ENCODE measurements around the gene ALG2. TPM values are rescaled to one million over a fixed set of nuclear protein-coding genes. Genes with fewer than 3 reads are reported as not detected.
"Not testable (repeated sequence)": the region's sequence is repeated elsewhere in the genome, so short reads cannot be mapped to it uniquely, and the experiment has no call there.

The ALG2 gene
- total RNA-seq, 1 experiment from 2014 or later: 39.8 TPM

DNA sequence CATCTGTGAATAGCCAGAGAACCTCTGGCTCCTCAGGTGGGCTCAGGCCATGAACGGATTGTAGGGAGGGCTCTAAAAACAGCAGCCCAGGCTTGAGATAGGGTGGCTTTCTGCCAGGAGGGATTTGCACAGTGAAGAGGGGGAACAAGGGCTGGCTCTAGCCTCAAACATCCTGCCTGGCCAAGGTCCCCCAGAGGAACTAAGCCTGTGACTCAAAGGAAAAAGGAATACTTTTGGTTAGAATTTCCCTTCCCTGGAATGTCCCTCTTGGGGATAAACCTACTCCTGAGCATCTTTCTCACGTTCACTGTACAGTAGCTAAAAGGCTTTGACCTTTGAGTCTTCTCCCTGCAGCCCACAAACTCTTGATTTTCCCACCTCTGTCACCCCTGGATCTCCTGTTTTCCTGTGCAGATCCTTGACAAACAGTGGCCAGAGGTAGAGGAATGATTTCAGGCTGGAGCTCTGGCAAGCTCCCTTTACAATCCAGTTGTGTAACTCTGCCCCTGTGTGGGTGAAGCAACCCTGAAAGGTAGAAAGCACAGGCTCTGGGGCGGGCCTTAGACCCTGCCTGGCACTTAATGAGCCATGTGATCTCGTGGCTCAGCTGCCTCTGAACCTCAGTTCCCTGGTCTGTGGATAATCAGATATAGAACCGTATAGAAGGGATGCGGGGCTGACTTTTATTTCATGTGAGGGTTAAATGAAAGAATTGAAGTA lies 17.8 kb upstream of the ALG2 start:
- DNase-seq: no peak
- H3K27me3 Mint-ChIP-seq (ENCODE audit: insufficient read depth, unreplicated experiment): no peaks in the 10 kb centered on the region
- no peak overlapping the region for H3K4me3 Mint-ChIP-seq (ENCODE audit: unreplicated experiment)
- no peaks in the 10 kb centered on the region for H3K4me1 Mint-ChIP-seq (ENCODE audit: low read depth, unreplicated experiment)
- H3K4me1 ChIP-seq: peaks cover 17% of the 10 kb centered on the region
- no peak overlapping the region for H3K4me3 ChIP-seq (ENCODE audit: low read depth, low read length)
- intact Hi-C loops (cut with micrococcal nuclease; ENCODE audit: unreplicated experiment): no loop called here
- ChIA-PET POLR2A (no interaction called here), CTCF (no interaction called here)
- no TSS peak for BruUV-seq (replicated peaks)
- TF ChIP-seq, protein P1, sequence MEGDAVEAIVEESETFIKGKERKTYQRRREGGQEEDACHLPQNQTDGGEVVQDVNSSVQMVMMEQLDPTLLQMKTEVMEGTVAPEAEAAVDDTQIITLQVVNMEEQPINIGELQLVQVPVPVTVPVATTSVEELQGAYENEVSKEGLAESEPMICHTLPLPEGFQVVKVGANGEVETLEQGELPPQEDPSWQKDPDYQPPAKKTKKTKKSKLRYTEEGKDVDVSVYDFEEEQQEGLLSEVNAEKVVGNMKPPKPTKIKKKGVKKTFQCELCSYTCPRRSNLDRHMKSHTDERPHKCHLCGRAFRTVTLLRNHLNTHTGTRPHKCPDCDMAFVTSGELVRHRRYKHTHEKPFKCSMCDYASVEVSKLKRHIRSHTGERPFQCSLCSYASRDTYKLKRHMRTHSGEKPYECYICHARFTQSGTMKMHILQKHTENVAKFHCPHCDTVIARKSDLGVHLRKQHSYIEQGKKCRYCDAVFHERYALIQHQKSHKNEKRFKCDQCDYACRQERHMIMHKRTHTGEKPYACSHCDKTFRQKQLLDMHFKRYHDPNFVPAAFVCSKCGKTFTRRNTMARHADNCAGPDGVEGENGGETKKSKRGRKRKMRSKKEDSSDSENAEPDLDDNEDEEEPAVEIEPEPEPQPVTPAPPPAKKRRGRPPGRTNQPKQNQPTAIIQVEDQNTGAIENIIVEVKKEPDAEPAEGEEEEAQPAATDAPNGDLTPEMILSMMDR (IDR thresholded peaks at IDR 0.05; ENCODE audit: insufficient read depth in 1 of 2, low read depth in 1 of 2, low read length in 1 of 2, severe bottlenecking in 1 of 2, unreplicated experiment in 1 of 2): no peak
- H3K9me3 ChIP-seq: no peaks in the 10 kb centered on the region
- H3K36me3 Mint-ChIP-seq (ENCODE audit: insufficient read depth, unreplicated experiment): no peaks in the 10 kb centered on the region
- H3K36me3 ChIP-seq (ENCODE audit: control insufficient read depth, insufficient read depth, low read length): no peaks in the 10 kb centered on the region; the same call in 1 of the 2 replicates
- H3K27ac Mint-ChIP-seq (ENCODE audit: unreplicated experiment): no peak overlapping the region
- no peaks in the 10 kb centered on the region for H3K27me3 ChIP-seq (replicated peaks; ENCODE audit: control insufficient read depth, insufficient read depth, low read length)
- H3K9me3 Mint-ChIP-seq (ENCODE audit: unreplicated experiment): no peaks in the 10 kb centered on the region

DNA sequence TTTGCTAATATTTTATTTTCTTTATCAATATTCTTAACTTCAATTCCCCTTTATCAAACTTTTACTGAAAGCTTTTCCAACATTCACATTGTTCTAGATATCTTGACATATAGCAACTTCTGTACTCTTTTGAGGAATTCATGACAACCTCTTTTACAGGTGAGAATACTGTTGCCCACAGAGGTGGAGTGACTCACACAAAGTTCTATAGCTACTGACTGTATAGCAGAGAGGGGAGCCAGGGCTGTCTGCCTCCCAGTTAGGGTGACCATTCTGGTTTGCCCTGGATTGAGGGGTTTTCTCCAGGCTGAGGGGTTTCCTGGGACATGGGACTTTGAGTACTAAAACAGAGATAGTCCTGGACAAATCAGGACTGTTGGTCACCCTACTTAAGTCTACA lies 16.6 kb upstream of the ALG2 start:
- no peak overlapping the region for H3K27ac Mint-ChIP-seq (ENCODE audit: unreplicated experiment)
- no peaks in the 10 kb centered on the region for H3K9me3 ChIP-seq
- peaks cover 17% of the 10 kb centered on the region for H3K4me1 ChIP-seq
- H3K4me3 ChIP-seq (ENCODE audit: low read depth, low read length): no peak overlapping the region
- TF ChIP-seq, protein P1 (IDR thresholded peaks at IDR 0.05; ENCODE audit: insufficient read depth in 1 of 2, low read depth in 1 of 2, low read length in 1 of 2, severe bottlenecking in 1 of 2, unreplicated experiment in 1 of 2): no peak
- no peak overlapping the region for H3K4me3 Mint-ChIP-seq (ENCODE audit: unreplicated experiment)
- no peaks in the 10 kb centered on the region for H3K4me1 Mint-ChIP-seq (ENCODE audit: low read depth, unreplicated experiment)
- BruUV-seq (replicated peaks): no TSS peak
- H3K27me3 ChIP-seq (replicated peaks; ENCODE audit: control insufficient read depth, insufficient read depth, low read length): no peaks in the 10 kb centered on the region
- ChIA-PET CTCF (no interaction called here), POLR2A (interaction anchor here (0.5 kb wide), 1 partner anchor 633 kb away, joined by 6 read pairs; no protein-coding TSS in a partner anchor)
- DNase-seq: no peak
- H3K36me3 Mint-ChIP-seq (ENCODE audit: insufficient read depth, unreplicated experiment): no peaks in the 10 kb centered on the region
- intact Hi-C loops (cut with micrococcal nuclease; ENCODE audit: unreplicated experiment): no loop called here
- H3K9me3 Mint-ChIP-seq (ENCODE audit: unreplicated experiment): no peaks in the 10 kb centered on the region
- no peaks in the 10 kb centered on the region; the same call in 1 of the 2 replicates for H3K36me3 ChIP-seq (ENCODE audit: control insufficient read depth, insufficient read depth, low read length)
- H3K27me3 Mint-ChIP-seq (ENCODE audit: insufficient read depth, unreplicated experiment): no peaks in the 10 kb centered on the region

DNA sequence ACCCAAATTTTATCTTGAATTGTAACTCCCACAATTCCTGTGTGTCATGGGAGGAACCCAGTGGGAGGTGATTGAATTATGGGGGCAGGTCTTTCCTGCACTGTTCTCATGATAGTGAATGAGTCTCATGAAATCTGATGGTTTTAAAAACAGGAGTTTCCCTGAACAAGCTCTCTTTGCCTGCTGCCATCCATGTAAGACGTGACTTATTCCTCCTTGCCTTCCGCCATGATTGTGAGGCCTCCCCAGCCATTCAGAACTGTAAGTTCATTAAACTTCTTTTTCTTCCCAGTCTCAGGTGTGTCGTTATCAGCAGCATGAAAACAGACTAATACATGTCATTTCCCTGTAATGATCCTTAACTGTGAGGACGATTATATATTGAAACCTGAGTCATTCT lies 16.1 kb upstream of the ALG2 start:
- H3K9me3 Mint-ChIP-seq (ENCODE audit: unreplicated experiment); H3K36me3 ChIP-seq (ENCODE audit: control insufficient read depth, insufficient read depth, low read length); DNase-seq; H3K4me1 Mint-ChIP-seq (ENCODE audit: low read depth, unreplicated experiment); intact Hi-C loops (cut with micrococcal nuclease; ENCODE audit: unreplicated experiment); H3K9me3 ChIP-seq; H3K36me3 Mint-ChIP-seq (ENCODE audit: insufficient read depth, unreplicated experiment); H3K27me3 ChIP-seq (replicated peaks; ENCODE audit: control insufficient read depth, insufficient read depth, low read length); CTCF ChIA-PET; H3K4me3 ChIP-seq (ENCODE audit: low read depth, low read length); POLR2A ChIA-PET; H3K27me3 Mint-ChIP-seq (ENCODE audit: insufficient read depth, unreplicated experiment); BruUV-seq (replicated peaks): not testable (repeated sequence)
- peak overlapping the region; percentile 47 for H3K27ac Mint-ChIP-seq (ENCODE audit: unreplicated experiment)
- H3K4me3 Mint-ChIP-seq (ENCODE audit: unreplicated experiment): peak overlapping the region; percentile 14
- peaks cover 17% of the 10 kb centered on the region for H3K4me1 ChIP-seq
